NCI-H69 (cell line): Measurements from ENCODE around the gene MVB12B.
"Not testable (repeated sequence)": the region's sequence is repeated elsewhere in the genome, so short reads cannot be mapped to it uniquely, and the experiment has no call there.

Experiments used
- DNase-seq: peaks from one replicate; lab custom pipeline; 2025; lab: John Stamatoyannopoulos, UW

Gene MVB12B

DNA sequence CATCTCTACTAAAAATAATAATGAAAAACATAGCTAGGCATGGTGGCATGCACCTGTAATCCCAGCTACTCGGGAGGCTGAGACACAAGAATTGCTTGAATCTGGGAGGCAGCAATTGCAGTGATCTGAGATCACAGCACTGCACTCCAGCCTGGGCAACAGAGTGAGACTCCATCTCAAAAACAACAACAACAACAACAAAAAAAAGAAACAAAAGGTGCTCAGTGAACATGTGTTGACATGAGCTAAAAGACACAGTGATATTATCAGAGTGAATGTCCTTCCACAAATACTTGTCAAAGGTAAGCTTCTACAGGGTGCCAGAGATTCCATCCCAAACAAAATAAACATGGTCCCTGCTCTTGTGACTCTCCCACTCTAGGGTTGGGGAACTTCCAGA is 211.9 kb downstream of the MVB12B start:
- no peak for DNase-seq

DNA sequence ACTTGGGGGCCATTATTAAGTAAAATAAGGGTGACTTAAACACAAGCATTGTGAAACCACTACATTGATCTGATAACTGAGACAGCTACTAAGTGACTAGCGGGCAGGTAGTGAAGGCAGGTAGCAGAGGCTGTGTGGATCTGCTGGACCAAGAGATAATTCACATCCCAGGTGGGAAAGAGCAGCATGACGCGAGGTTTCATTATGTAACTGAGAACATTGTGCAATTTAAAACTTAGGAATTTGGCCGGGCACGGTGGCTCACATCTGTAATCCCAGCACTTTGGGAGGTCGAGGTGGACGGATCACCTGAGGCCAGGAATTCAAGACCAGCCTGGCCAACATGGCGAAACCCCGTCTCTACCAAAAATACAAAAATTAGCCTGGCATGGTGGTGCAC is 213.8 kb downstream of the MVB12B start:
- not testable (repeated sequence) for DNase-seq

DNA sequence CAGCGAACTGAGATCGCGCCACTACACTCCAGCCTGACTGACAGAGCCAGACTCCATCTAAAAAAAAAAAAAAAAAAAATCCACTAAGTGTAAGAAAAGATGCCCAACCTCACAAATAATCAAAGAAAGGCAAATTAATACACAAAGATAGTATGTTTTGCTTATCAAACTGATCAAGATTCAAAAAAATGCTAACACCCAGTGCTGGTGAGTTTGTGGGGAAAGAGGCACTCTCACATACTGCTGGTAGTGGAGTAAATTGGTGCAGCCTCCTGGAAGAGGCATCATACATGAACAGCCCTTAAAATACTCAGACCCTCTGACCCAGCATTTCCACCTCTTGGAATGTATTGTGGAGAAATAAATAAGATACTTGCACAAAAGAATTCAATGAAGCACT is 216.9 kb downstream of the MVB12B start:
- DNase-seq, result no peak

DNA sequence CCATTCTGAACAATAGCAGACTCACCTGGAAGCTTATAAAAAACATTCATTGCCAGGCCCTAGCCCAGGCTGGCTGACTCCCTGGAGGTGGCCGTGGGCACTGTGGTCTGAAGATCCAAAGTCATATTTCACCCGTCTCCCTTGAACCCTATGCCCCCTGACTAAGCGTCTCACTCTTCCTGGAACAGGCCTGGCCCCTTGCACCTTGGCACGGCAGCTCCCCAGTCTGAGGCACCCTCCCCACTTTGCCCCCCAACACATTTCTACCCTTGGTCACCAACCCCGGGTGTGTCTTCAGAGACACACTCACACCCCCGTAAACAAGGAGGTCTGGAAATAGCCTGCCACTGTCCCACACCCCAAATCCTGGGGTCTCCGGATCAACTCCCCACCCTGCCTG is 218.5 kb downstream of the MVB12B start:
- DNase-seq, result no peak

DNA sequence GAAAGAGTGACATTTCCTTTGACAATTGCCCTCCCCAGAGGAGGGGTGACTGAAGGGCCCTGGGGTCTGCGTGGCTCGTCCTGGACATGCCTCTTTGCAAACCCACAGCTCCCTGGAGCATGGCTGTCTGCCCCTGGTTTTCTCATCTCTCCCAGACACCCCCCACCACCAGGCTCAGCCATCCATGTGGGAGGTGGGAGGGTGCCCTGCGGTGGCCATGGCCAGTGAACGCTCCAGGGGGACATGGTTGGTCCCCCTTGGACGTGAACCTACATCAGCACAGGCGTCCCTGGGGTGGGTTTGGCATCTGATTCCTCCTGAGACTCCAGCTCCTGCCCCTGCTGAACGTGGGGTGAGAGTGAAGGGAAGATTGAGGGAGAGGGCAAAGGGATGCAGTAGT is 219.4 kb downstream of the MVB12B start:
- no peak for DNase-seq

DNA sequence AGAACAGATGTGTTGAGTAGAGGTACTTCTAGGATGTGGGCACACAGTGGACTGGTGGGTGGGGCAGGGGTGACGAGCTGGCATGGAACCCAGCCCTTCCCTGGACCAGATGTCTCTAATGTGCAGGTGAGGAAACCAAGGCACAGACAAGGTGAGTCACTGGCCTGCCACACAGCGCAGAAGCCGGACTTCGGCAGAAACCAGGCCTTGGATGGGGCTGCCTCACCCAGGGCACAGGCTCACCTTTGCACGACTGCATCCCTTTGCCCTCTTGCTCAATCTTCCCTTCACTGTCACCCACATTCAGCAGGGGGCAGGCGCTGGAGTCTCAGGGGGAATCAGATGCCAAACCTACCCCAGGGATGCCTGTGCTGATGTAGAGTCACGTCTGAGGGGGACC is 221.7 kb downstream of the MVB12B start:
- no peak for DNase-seq

DNA sequence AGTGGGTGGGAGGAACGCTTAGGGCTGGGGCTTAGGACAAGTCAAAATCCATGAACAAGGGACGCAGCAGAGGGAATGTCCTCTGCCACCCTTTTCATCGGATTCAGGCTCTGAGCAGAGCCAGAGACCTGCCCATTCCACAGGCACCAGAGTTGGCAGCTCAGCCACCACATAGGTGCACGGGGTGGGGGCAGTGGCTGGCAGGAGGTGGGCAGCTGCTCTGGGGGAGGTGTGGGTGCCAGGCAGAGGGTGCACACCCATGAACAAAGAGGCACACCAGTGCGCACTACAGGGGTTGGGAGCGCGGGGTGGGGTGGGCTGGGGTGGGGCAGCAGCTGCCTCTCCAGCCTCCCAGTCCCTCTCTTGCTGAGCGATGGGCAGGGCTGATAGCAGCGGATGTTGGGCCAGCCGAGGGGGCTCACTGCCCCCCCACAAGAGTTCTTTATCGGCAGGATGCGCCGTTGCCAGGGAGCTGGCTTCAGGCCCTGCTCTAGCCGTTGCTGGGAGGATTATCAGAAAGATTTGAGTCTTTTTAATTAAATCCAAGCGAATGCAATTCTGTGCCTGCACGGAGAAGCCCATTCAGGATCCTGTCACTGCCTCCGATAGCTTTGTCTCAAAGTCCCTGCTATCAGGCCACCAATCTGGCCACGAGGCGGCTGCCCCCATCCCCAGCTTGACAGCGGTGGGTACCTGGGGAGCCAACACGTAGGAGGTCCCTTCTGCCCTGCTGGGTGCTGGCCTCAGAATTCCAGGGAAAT is 222.8 kb downstream of the MVB12B start:
- DNase-seq, result no peak

DNA sequence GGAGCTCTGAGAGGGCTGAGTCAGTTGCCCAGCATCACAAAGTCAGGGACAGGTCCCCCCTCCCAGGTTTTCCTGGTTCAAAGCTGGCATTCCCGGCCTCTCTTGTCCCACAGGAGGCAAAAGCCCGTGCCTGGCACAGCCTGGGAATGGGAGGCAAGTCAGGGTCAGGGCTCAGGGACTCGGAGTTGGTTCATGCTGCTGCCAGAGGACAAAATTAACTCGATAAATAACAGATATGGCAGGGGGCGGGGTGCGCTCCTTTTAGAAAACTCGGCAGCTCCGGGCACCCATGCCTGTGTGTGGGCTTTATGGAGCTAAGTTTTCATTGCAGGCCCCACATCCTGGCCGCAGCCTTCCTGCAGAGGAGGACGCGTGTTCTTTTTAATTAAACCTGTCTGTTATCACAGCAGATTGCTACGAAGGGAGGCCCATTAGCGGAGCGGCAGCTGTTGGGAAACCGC is 224.3 kb downstream of the MVB12B start:
- DNase-seq, result no peak

DNA sequence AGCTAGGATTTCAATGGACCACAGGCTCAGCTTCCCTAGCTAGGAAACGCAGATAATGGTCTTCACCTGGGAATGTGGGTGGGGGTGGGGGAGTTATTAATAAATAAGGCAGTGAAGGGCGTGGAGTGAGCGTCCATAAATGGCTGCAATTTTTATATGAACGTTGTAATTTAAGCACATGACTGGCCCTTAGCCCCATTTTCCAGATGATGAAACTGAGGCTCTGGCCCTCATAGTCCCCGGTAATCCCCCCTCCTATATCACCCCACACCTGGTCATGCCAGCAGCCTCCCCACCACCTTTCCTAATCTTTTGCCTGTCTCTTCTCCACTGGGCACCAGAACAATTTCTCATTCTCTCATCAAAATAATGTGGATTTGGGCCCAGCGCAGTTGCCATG is 225.2 kb downstream of the MVB12B start:
- DNase-seq, result no peak

DNA sequence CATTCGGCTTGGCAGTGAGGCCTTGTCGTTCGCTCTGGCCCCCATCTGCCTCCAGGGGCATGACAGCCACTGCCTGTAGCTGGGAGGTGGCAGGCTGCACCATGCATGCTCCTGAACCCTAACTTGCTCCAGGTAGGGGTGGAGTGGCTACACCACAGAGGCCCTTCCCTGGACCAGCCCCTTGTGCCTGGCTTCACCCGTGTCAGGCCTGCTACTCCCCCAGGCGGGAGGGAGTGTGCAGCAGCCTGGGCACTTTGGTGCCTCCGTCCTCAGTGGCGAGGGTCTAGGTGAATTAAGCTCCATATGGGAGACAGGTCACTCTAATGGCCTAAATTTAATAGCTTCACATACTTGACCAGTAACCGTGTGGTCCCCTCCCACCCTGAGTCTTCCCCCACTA is 227.7 kb downstream of the MVB12B start:
- DNase-seq, result no peak

DNA sequence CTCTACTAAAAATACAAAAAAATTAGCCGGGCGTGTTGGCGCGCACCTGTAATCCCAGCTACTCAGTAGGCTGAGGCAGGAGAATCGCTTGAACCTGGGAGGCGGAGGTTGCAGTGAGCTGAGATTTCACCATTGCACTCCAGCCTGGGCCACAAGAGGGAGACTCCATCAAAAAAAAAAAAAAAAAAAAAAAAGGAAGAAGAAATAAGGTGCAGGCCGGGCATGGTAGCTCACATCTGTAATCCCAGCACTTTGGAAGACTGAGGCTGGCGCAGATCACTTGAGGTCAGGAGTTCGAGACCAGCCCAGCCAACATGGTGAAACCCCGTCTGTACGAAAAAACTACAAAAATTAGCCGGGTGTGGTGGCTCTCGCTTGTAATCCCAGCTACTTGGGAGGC is 228.8 kb downstream of the MVB12B start:
- DNase-seq, result not testable (repeated sequence)
